NCI-H1694 (cell line): ENCODE data around the gene CEP70.
"Not testable (repeated sequence)": the region's sequence is repeated elsewhere in the genome, so short reads cannot be mapped to it uniquely, and the experiment has no call there.

Experiments
- DNase-seq: peaks from one replicate; lab custom pipeline; 2025; lab: John Stamatoyannopoulos, UW

CEP70 gene

DNA sequence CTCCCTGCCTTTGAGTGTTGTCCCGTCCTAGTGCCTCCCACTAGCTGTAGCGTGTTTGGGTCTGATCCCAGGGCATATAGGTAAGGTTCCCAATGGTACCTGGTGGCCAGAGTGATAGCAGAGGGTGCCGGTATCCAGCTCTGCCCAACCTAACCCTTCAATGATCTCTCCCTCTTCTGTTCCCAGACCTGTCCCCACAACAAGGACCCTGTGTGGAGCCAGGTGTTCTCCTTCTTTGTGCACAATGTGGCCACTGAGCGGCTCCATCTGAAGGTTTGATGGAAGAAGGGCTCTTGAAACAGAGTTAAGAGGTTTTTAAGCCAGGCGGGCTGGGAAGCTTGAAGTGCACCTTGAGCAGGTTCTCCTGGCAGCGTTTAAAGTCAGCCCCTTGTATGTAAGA lies 124.2 kb downstream of the CEP70 start:
- DNase-seq = no peak

DNA sequence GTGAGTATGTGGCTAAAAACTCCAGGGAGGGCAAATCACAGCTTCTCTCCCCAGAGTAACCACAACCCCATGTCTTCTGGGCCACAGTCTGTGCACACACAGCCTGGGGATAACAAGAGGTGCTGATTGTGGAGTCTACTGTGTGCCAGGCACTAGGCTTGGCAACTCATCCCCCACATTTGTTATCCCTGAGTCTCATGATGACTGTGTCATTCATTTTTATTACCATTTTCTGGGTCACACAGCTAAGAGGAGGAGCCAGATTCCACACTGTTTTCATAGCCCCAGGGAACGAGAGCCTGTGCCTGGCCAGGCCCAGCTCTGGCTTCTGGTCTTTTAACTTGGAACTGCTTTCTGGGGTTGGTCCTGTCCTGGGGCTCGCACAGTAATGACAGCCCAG lies 125.2 kb downstream of the CEP70 start:
- DNase-seq = no peak

DNA sequence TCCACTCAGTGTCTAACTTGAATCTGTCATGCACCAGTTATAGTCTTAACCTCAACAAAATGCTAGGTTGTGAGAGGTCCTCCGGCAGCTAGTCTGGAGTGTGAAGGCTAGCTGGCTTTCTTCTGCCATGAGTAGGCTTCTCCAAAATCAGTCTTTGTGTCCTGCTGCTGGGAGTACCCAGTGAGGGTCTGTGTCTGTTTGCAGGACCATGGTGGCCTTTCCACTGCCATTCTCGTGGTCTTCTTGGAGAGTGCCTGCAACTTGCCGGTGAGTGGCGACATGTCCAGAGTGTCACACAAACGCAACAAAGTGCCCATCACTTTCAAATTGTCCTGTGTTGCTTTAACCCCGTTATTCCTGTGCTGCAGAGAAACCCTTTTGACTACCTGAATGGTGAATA lies 125.6 kb downstream of the CEP70 start:
- no peak for DNase-seq

DNA sequence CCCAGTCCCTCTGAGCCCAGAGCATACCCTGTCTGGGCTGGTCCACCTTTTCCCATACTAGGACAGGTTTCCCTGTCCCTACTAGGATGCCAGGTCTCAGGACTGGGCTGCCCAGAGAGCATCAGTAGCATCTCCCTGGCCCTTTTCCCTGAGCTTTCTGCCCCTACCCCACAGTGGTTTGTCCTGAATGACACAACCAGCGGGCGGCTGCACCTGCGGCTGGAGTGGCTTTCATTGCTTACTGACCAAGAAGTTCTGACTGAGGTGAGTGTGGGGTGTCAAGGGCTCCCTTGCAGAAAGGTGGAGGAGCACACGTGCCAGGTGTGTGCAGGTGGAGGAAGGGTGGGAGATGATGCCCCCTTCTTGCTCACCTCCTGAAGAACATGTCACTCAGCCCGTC lies 126.1 kb downstream of the CEP70 start:
- DNase-seq = no peak

DNA sequence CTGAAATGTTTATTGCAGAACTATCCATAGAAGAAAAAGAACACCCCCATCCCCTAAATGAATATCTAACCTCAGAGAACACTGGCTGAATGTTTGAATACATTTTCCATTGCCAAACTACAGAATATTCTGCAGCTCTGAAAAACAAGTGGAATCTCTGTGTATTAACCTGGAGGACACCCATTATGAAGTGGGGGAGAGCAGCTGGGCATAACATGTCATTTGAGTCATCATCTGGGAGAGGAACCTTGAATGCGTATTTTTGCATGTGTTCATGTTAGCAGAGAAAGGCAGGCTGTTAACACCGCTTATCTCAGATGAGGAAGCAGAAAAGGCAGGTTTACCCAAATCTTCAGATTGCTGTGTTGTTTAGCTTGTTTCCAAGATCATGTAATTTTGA lies 128.1 kb downstream of the CEP70 start:
- peak; percentile 65 for DNase-seq

DNA sequence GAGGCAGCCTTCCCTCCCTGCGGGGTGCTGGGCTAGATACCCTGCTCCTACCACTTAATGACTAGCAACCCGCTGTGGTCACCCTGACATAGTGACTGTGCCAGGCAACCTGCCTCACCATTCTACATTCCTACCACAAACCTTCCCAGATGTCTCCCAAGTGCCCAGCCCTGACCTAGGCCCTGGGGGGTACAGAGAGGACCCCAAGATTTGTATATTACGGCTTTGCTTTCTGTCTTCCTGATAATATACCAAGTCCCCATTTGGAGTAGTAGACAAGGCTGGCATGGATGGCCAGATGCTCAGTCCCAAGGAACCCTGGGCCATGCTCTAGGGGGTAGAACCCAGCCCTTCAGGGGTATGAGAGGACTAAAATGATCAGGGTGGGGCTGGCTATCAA lies 128.6 kb downstream of the CEP70 start:
- no peak for DNase-seq

DNA sequence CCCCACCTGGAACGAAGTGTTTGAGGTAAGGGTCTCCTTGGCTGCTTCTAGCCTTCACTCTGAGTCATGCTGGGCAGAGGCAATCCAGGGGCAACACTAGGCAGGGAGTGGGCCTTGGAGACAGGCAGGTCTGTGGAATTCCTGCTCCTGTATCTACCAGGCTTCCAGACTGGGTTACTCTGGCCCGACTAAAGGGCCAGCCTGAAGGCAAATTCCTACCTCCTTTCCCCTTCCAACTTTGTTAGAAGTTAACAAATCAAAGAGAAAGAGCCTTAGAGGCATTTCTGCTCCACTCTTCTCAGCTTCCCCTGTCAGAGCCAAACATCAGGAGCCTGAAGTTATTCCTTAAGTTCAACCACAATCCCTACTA lies 129.6 kb downstream of the CEP70 start:
- DNase-seq = no peak

DNA sequence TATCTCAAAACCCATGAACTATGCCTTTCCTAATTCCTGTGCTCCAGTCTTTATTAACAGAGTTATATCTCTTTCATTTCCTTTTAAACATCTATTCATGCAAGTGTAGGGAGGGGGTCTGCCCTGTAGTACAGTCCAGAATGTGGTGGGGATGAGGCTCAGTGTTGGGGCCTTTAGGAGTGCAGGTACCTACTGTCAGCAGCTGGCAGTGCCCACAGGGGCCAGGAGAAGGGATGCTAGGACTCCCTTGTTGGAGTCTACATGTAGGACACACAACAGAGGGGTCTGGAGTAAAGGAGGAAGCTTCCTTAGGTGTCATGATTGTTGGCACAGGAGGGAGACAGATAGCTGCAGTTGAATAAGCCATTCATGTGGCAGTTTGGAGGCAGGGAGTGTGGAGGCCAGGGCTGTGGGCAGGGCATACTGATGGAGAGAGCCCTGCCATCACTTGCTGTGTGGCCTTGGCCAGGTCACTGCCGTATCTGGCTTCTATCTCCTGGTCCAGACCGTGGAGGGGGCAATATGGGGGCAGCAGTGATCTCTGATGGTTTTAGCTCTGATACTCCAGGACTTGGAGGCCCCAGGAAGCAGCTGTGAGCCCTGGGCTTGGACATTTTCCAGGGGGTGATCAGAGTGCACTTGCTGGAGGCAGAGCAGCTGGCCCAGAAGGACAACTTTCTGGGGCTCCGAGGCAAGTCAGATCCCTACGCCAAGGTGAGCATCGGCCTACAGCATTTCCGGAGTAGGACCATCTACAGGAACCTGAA lies 130.2 kb downstream of the CEP70 start:
- no peak for DNase-seq

DNA sequence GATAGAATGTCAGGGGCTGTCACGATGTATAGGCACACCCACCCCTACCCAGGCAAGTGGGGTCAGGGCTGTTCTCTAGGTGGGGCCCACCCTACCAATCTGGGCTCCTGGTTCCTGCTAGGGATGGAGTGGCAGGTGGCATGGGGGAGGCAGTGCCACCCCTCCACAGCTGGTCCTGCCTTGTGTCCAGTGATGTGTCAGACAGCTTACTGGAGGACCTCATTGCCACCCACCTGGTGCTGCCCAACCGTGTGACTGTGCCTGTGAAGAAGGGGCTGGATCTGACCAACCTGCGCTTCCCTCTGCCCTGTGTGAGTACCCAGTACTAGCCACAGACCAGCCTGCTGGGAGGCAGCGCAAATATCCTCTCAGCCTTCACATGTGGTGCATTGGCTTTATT lies 132.2 kb downstream of the CEP70 start:
- no peak for DNase-seq

DNA sequence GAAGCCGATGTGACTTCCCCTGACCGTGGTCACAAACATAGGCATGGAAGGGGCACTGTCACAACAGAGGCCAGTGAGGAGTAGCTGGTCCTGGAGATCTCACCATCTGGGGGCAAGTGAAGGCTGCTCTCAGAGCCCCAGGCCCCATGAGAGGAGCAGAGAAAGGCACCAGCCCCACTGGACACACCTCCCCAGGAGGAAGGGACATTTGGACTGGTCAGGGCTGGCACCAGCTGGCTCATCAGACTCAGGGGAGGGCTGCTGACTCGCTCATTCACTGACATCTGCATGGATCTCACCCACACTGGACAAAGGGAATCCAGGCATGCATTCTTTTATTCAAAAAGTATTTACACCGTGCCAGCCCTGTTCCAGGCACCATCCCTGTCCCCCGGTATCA lies 132.8 kb downstream of the CEP70 start:
- DNase-seq = no peak

DNA sequence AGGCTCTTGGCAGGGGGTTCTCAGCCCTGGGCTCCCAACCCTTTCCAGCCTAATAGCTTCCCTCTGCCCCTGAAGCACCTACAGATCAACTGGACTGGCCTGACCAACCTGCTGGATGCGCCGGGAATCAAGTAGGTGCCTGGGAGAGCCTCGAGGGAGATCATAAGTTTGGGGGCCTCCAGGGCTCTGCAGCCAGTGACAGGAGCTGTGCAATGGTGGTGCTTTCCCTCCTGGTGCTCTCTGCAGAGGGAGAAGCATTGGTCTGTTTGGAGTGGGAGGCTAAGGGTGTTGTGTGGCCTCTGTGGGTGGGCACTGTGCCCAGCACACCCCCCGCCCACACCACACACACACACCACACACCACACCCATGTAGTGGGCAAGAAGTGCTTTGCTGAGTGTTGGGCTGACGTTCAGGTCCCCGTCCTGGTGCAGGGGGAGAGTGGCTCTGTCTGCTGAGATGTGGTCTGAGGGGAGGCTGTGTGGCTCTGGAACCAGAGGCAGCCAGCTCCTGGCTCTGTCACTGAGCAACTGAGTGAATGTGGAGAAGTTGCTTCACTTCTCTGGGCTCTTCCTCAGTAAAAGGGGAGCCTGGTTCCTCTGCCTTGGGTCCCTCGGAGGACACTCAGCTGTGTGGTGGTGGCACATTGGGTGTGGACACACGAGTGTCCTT lies 133.4 kb downstream of the CEP70 start:
- DNase-seq = no peak

DNA sequence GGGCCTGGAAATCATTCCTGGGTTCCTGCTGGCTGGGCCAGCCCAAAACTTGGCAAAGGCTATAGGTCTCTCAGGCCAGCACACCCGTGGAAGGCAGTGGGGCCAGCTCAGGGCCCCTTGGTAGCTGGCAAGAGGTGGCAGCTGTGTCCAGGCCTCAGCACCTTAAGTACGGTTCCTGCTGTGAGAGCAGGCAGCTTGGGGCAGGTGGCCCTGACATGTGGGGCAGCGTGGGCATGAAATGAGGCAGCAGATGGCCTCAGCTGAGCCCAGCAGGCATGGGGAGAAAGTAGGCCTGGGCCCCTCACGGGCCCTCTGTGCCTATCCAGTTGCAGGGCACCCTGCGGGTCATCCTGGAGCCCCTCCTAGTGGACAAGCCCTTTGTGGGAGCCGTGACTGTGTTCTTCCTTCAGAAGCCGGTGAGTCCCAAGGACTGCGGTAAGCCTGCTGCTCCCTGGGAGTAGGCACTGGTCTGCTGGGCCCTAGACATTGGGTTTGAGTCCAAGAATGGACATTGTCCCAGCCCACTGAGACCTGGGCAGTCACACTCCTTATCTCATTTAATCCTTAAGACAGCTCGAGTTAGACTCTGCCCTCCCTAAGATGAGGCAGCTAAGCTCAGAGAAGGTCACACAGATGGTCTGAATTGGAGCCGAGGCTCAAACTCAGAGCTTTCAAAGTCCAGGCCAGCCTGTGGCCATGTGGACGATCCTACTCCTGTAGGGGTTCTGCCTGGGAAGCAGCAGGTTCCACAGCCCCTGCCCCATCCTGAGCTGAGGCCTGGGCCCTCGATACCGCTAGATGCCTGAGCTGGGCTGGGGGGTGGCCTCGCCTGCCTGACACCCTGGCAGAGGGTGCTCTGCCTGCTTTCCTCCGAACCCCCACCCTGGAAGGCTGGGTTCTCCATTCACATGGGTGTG lies 134.2 kb downstream of the CEP70 start:
- no peak for DNase-seq

DNA sequence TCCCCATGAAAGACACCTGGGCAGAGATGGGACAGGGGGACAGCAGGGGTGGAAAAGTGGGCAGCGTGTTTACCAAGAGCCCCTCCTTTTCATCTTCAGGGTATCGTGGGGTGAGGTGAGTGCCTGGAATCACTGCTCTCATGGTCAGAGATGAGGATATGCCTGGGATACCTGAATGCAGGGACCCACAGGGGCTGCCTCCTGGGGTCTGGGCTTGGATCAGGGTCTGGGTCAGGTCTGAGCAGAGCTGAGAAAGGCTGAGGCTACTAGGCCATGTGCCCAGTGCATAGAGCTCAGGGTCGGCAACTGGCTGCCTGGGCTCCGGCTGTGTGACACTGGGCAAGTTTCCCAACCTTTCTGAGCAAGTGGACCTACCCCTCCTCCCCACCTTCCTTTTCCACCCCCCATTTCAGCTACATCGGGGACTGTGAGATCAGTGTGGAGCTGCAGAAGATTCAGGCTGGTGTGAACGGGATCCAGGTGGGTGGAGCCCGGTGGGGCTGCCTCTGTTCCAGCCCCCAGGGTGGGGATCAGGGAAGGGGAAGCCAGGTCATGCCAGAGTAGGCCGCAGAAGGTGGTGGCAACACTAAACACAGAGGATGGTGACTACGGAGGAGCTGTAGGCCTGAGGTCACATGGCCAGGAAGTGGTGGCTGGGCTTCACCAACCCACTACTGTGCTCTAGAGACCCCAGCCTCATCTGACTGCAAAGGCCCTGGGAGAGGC lies 135.1 kb downstream of the CEP70 start:
- DNase-seq = no peak

DNA sequence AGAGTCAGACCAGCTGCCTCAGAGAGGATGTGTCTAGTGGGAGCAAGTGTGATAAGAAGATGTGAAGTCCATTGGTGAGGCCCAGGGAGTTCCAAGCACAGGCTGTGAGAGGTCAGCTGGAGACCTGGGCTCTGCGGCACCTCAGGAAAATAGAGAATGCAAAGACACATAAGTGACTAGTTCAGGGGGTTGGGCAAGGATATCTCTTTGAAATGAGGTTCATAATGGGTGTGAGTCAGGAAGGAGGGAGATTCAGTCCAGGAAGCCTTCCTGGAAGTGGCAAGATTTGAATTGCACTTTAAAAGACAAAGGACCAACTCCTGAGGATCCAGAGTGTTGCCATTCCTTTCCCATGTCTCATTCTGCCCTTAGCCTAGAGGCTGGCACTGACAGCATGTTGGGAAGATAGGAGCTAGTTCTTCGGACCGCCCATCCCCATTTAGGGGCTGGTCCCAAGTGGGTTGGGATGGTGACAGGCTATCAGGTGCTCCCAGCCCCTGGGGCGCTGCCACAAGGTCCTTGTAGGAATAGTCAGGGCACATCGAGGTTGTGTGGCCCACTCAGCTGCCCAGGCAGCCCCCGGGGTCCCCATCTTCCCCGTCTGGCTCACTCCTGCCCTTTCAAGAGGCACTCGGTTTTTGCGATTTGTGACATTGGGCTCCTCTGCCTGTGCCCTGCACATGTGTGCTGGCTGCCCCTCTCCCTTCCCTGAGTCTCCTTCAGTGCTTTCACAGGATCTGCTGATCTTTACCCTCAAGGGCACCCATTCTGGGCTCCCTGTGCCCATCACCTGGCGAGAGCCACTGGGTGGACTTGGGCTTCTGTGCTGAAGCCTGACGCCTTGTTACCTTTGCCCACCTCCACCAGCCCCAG lies 136.0 kb downstream of the CEP70 start:
- no peak for DNase-seq

DNA sequence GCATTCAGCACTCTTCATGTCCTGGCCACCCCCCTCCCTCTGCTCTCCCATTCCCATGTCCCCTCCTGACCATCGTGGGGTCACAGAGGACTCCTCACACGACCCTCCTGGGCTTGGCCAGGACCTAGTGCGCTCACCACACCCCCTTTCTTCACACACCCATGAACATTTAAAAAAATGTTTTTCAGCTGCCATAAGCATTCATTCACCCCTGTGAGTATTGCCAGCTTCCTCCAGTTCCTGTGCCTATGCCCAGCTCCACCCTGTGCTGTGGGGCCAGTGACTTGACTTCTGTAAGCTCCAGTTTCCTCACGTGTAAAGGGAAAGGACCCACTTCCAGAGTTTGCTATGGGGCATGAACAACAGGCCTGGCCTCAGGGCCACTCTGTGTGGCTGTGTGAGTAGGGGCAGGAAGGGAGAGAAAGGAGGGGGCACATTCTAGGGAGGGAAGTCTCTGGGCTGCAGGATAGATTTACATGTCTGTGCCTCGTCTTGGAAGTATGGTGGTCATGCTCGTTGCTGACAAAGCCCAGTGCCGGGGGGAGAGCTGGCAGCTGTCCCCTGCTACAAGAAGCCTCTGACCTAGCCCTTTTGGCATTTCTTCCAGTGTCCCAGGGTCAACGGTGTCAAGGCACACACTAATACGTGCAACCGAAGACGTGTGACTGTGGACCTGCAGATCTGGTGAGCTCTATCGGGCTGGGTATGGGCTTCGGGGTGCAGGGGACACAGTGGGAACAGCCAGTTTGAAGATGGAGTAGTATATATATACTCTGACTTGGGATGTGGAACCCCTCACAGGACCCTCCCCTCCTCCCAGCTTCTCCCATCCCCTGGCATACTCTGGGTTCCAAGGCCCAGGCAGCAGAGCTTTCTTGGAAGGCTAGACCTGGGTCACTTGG lies 136.8 kb downstream of the CEP70 start:
- no peak for DNase-seq

DNA sequence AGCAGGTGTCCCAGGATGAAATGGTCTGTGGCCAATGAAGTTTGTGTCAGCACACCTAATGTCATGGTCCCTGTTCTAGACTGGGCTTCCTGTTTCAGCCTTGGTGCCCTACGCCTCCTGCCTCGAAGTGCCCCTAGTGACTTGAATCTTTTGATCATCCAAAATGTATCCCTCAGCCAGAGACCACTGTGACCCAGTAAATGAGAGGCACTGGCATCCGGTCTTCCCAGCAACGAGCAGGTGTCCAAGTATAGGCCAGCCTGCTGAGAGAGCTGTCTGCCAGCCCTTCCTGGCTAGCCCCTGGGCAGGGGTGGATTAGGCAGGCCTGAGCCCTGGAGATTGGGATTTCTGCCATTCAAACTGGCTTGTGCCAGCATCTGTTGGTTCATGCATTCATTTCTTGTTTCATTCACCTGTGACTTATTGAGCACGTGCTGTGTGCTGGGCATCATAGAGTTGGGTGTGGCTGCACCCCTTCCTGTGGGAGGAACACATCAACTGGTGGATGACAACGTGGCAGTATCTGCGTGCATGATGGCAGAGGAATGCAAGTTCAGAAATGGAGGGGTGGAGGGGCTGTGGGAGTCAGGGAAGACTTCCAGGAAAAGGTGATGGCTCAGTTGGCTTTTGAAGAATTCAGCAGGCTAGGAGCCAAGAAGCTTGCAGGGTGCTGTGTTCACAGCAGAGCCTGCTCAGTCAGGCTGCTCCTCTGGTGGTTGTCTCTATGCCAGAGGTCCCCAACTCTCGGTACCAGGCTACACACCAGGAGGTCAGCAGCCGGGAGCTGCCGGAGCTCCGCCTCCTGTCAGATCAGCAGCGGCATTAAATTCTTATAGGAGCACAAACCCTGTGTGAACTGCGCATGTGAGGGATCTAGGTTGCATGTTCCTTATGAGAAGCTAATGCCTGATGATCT lies 138.0 kb downstream of the CEP70 start:
- no peak for DNase-seq

DNA sequence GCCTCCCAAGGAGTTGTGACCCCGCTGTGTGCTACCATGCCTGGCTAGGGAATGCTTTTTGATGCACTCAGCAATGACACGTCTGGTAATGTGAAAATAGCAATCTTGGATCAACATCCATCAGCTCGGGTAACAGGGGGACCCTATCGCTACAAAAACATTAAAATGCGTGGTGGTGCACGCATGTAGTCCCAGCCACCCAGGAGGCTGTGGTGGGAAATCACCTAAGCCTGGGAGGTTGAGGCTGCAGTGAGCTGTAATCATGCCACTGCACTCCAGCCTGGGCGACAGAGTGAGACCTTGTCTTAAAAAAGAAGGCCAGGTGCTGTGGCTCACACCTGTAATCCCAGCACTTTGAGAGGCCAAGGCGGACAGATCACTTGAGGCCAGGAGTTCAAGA lies 140.1 kb downstream of the CEP70 start:
- DNase-seq = not testable (repeated sequence)

DNA sequence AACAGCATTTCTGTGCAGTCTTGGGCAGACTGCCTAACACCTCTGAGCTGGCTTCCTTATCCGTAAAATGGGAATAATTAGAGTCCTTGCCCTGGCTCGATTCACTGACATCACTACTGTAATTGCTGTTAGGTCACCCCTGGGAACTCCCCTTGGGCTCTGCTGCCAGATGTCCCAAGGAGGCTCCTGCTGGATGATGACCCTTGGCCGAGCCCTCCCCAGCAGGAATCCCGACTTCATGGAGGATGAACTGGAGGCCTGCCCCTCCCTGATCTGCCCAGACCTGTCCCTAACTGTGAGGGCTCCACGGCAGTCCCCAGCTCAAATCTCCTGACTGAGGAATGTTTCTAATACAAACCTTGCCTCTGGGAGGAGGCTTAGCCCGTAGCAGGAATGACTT lies 141.6 kb downstream of the CEP70 start:
- DNase-seq = no peak

DNA sequence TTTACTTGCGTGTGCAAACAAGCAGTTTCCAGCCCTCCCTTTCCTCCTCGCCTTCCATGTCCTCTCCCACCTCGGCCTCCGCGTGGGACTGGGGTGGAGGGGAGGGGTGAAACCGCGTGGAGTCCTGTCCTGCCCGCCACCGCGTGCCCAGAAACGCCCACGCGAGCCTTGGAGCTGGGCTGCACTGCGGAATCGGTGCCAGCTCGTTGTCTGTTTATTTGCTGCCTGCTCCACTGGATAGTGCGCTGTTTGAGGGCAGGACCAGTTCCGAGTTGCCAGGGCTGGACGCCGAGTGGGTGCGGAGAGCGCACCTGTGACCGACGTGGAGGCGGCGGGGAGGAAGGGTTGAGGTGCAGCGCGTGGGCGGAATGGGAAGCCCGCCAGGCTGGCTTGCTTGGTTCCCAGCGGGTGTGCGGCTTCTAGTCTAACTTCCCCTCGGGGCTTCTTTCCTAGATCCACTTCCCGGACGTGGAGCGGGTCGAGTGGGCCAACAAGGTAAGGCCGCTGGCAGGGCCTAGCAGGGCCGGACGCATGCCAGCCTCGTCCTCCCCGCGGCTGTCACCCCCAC lies 142.4 kb downstream of the CEP70 start:
- DNase-seq = no peak
